ENCODE data around the gene CACNA1D.

Gene CACNA1D

DNA sequence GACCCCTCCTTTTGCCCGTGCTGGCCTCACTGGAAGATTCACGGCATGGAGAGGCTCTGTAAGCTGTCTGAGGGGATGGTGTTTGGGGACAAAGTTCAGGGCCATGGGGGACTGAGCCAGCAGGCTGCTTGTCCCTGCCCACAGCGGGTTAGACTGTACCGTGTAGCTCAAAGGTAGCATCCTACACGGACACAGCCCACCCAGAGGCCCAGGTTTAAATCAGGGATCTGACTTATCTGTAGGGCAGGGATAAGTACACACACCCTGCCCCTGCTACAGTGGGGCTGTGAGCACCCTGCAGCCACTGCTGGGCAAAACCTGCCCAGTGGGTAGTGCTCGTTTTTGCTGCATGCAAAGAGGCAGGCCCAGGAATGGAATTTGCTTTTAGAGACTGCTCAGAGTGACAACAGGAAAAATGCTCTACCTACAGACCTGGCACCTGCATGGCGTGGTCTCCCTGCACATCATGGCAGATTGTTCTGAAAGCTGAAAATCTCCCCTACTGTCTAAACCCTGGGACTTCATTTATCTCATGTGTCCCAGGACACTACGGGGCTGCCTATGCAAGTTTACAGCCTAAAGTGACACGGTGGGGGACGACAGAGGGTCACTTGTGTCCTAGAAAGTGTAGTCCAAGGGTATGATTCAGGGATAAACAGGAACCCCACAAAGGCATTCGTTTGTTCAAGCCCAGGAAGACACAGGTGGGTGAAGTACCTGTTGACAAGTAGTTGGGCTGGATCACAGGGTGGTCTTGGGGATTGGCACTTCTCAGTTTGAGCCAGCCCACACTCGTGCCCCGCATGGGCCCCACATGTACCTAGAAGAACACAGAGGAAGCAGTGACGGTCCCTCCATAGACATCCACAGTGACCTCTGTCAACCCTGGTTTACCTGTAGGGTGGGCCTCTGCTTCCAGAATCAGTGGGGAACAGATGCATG, 324.1 kb downstream of the CACNA1D start:
- no peaks in the 10 kb centered on the region for H3K9me3 Mint-ChIP-seq
- H3K27me3 Mint-ChIP-seq, result no peaks in the 10 kb centered on the region
- H3K27ac Mint-ChIP-seq (ENCODE audit: low read depth), result no peak overlapping the region
- DNase-seq (ENCODE audit: low spot score in 2 of 2) (no peak), ATAC-seq (replicated peaks; ENCODE audit: extremely low read depth, poor library complexity, severe bottlenecking) (no peak)
- no peaks in the 10 kb centered on the region for H3K4me1 Mint-ChIP-seq
- H3K4me3 Mint-ChIP-seq, result no peak overlapping the region
- H3K36me3 Mint-ChIP-seq (ENCODE audit: insufficient read depth), result no peaks in the 10 kb centered on the region

DNA sequence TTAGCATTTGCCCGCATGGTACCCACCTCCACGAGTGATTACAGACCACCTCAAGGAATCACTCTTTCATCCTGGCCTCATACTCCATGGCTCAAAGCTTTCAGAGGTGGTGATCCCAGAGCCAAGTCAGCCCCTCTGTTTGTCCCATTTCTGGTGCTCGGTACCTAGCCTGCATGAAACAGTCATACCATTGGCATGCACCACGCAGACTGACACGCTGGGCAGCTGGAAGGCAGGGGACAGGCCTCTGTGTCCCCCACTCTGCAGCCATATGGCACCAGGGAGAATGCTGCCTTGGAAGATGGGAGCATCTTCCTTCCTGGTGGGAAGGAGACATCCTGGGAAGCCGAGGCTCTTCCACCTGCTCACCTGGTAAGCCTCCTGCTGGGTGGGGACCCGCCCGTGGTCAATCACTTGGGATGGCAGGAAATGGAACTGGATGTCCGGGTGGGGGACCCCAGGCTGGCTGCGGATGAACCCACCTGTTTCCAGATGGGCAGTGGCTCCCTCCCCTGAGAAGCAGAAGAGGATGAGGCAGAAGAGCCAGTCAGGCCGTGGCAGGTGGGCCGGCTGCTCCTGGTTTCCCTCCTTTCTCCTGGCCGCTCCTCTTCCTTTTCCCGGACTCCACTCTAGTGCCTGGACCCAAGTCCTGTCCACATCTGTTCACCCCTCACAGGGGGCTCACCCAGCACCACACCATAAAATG, 324.9 kb downstream of the CACNA1D start:
- H3K27ac Mint-ChIP-seq (ENCODE audit: low read depth), result no peak overlapping the region
- H3K27me3 Mint-ChIP-seq, result no peaks in the 10 kb centered on the region
- DNase-seq (ENCODE audit: low spot score in 2 of 2) (no peak), ATAC-seq (replicated peaks; ENCODE audit: extremely low read depth, poor library complexity, severe bottlenecking) (no peak)
- H3K4me1 Mint-ChIP-seq, result no peaks in the 10 kb centered on the region
- H3K4me3 Mint-ChIP-seq, result no peak overlapping the region
- H3K9me3 Mint-ChIP-seq, result no peaks in the 10 kb centered on the region
- H3K36me3 Mint-ChIP-seq (ENCODE audit: insufficient read depth), result no peaks in the 10 kb centered on the region

DNA sequence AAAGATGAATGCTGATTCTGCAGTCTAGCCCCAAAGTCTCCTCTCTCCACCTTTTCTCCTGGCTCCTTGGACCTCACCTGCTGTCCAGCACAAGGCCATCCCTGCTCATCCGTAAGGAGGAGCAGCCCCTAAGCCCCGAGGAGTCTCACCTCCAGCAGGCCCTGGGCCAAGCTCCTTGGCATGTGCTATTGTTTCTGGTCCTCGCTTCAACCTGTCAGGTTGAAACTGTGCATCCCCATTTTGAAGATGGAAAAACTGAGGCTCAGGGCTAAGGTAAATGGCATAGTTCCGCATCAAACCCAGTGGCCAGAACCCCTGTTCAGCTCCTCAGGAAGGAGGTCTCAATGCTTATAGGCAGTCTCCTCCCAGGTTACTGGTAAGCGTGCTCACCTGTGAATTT, 325.7 kb downstream of the CACNA1D start:
- H3K36me3 Mint-ChIP-seq (ENCODE audit: insufficient read depth), result no peaks in the 10 kb centered on the region
- DNase-seq (ENCODE audit: low spot score in 2 of 2) (no peak), ATAC-seq (replicated peaks; ENCODE audit: extremely low read depth, poor library complexity, severe bottlenecking) (no peak)
- no peaks in the 10 kb centered on the region for H3K9me3 Mint-ChIP-seq
- no peak overlapping the region for H3K27ac Mint-ChIP-seq (ENCODE audit: low read depth)
- H3K4me3 Mint-ChIP-seq, result no peak overlapping the region
- no peaks in the 10 kb centered on the region for H3K4me1 Mint-ChIP-seq
- H3K27me3 Mint-ChIP-seq, result no peaks in the 10 kb centered on the region

DNA sequence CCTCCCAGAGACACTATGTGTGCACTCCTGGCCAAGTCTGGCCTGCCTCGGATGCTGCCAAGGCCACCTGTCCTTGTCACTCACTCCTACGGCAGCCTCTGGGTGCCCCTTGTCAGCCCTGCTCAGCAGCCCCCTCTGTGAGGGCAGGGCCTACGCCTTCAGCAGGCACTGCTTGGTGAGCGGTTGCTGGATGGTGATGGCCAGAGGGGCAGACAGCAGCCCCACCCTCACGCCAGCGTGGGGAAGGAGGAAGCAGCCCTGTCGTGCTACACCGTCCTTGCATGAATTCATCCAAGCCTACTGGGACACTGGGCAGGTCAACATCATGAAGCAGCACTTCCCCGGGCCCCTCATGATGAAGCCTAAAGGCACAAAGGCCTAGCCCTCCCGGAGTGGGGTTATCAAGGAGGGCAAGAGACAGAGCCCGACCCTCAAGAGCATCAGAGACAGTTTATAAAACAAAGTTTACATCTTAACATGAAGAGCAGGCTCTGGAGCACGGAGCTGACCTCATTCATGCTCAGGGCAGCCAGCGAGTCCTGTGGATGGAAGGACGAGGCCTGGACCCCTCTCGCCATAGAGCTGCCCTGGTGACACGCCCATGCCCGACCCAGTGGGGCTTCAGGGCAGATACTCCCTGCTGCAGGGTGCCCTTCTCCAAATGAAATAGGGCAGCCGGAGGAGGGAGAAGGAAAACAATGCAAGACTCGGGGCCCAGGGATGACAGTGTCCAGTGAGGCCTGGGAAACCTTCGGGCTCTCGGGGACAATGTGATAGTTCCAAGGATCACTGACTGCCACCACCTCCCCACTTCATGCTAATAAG, 326.6 kb downstream of the CACNA1D start:
- H3K27me3 Mint-ChIP-seq, result no peaks in the 10 kb centered on the region
- no peak overlapping the region for H3K27ac Mint-ChIP-seq (ENCODE audit: low read depth)
- ATAC-seq (replicated peaks; ENCODE audit: extremely low read depth, poor library complexity, severe bottlenecking) (no peak), DNase-seq (ENCODE audit: low spot score in 2 of 2) (no peak)
- no peaks in the 10 kb centered on the region for H3K4me1 Mint-ChIP-seq
- H3K9me3 Mint-ChIP-seq, result no peaks in the 10 kb centered on the region
- H3K36me3 Mint-ChIP-seq (ENCODE audit: insufficient read depth), result no peaks in the 10 kb centered on the region
- H3K4me3 Mint-ChIP-seq, result no peak overlapping the region

DNA sequence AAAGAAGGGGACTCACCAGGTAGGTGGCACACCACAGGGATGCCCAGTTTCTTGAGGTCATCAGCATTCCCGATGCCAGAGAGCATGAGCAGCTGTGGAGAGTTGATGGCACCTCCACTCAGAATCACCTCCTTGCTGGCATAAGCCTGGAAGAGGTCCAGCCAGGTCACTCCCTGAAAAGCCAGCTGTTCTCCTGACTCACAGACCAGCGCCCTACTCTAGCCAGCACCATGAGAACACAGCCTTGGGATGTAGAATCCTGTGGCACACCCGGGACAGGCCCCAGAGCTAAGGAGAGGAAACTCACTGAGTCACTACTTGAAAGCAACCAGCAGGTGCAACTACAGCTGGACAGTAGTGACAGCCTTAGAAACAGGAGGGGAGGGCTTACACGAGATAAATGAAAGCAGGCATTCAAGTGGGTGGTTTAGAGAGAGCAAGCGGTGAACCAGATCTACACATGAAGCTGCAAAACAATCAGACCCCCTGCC, 327.3 kb downstream of the CACNA1D start:
- DNase-seq (ENCODE audit: low spot score in 2 of 2) (no peak), ATAC-seq (replicated peaks; ENCODE audit: extremely low read depth, poor library complexity, severe bottlenecking) (no peak)
- Mint-ChIP-seq H3K27me3 (no peaks in the 10 kb centered on the region), H3K9me3 (no peaks in the 10 kb centered on the region), H3K27ac (ENCODE audit: low read depth) (no peak overlapping the region), H3K4me3 (no peak overlapping the region), H3K36me3 (ENCODE audit: insufficient read depth) (no peaks in the 10 kb centered on the region), H3K4me1 (no peaks in the 10 kb centered on the region)

DNA sequence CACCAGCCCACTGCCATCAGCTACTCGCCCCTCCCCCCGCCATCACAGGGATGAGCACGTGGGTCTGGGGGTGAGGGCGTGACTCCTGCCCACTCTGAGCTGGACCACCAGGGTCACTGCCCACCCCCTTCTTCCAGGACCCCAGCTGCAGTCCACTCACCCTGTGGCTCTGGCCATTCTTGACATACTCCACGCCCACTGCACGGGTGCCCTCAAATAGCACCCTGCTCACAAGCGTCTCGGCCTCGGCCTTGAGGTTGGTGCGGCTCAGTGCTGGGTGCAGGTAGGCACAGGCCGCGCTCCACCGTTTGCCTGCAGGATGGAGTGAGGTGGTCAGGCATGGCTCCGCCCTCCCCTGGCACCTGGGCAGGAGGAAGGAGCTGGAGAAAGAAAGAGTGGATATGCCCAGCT, 327.9 kb downstream of the CACNA1D start:
- DNase-seq (ENCODE audit: low spot score in 2 of 2) (no peak), ATAC-seq (replicated peaks; ENCODE audit: extremely low read depth, poor library complexity, severe bottlenecking) (no peak)
- H3K27ac Mint-ChIP-seq (ENCODE audit: low read depth), result no peak overlapping the region
- no peaks in the 10 kb centered on the region for H3K9me3 Mint-ChIP-seq
- H3K36me3 Mint-ChIP-seq (ENCODE audit: insufficient read depth), result no peaks in the 10 kb centered on the region
- H3K4me3 Mint-ChIP-seq, result no peak overlapping the region
- no peaks in the 10 kb centered on the region for H3K4me1 Mint-ChIP-seq
- no peaks in the 10 kb centered on the region for H3K27me3 Mint-ChIP-seq

DNA sequence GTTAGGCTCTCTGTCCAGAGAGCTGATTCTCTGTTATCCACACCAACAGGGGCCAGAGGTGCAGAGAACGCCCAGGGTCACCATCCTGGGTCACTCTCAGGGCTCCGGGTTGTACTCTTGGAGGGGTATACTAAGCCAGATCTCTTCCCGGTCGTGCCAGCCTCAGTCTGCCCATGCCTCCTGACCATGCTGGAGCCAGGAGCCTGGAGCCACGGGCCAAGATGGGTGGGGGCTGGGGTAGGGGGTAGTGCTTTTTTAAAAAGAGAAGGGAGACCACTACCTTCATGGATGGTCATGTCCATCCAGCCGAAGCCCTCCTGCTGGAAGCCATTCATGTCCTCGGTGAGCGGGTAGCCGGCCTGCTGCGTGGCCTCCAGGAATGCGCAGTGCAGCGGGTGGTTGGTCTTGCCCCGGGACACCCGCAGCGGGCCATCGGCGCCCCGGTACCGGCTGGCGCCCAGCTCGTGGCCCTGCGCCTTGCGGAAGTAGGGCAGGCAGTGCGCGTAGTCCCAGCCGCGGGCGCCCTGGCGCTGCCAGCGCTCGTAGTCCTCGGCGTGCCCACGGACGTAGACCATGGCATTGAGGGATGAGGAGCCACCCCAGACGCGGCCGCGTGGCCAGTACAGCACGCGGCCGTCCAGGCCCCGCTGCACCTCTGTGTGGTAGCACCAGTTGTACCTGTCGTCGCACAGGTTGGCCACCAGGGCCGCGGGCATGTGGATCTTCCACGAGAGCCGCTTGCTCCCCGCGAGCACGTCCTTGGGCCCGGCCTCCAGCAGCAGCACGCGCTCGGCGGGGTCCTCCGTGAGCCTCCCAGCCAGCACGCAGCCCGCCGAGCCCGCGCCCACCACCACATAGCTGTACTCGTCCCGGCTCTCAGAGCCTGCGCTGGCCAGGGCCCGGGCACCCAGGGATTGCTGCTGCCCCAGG, 328.9 kb downstream of the CACNA1D start:
- Mint-ChIP-seq H3K4me3 (no peak overlapping the region), H3K36me3 (ENCODE audit: insufficient read depth) (no peaks in the 10 kb centered on the region), H3K9me3 (no peaks in the 10 kb centered on the region), H3K4me1 (no peaks in the 10 kb centered on the region), H3K27ac (ENCODE audit: low read depth) (no peak overlapping the region), H3K27me3 (no peaks in the 10 kb centered on the region)
- no peak for ATAC-seq (replicated peaks; ENCODE audit: extremely low read depth, poor library complexity, severe bottlenecking)
- DNase-seq (ENCODE audit: low spot score in 2 of 2), result no peak

DNA sequence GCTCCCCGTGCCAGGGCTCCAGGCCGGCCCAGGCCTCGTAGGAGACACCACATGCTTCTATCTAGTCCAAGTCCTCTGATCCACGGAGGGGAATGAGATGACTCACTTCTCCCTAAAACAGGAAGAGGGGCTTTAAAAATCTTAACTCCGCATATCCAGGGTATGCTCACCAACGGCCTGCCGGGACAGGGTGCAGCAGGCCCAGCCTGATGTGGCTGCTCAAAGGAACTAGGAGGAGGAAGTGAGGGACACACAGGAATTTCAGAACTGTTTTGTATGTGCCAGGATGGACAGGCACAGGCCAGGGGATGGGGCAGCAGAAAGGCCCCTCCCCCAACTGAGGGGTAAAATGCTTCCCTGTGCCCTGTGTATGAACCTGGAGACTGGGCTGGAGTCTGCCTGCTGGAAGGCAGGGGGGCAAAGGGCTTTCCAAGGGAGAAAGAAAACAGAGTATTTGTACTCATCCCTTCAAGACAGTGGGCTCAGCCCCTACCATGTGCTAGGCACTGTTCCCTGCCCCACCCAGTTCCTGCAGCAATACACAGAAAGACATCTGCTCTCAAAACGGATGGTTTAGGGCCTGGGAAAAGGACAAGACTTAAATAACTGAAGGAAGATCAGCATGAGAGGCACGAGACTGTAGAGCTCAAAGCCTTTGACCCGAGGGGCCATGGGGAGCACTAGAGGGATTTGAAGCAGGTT, 329.7 kb downstream of the CACNA1D start:
- ATAC-seq (replicated peaks; ENCODE audit: extremely low read depth, poor library complexity, severe bottlenecking) (no peak), DNase-seq (ENCODE audit: low spot score in 2 of 2) (no peak)
- no peaks in the 10 kb centered on the region for H3K4me1 Mint-ChIP-seq

DNA sequence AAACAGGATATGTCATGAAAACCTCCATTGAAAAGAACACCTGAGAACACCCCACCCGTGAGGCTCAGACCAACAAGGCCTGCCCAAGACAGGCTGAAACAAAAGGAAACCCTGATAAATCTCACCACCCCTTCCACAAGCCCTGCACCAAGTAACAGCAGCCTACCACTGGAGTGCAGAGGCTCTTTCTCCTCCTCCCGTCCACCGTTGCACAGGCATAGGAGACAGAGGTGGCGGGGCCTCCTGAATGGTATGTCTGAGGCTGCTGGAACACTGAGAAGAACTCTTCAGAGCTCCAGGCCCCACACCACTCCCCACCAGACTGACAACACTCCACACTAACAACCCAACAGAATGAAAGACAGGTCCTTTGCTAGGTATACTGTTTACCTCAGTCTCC, 330.4 kb downstream of the CACNA1D start:
- no peaks in the 10 kb centered on the region for H3K27me3 Mint-ChIP-seq

More for the DNA sequence above, 329.7 kb downstream of the CACNA1D start:
- Mint-ChIP-seq H3K27me3 (no peaks in the 10 kb centered on the region), H3K27ac (ENCODE audit: low read depth) (no peak overlapping the region), H3K36me3 (ENCODE audit: insufficient read depth) (no peaks in the 10 kb centered on the region), H3K9me3 (no peaks in the 10 kb centered on the region), H3K4me3 (no peak overlapping the region)

DNA sequence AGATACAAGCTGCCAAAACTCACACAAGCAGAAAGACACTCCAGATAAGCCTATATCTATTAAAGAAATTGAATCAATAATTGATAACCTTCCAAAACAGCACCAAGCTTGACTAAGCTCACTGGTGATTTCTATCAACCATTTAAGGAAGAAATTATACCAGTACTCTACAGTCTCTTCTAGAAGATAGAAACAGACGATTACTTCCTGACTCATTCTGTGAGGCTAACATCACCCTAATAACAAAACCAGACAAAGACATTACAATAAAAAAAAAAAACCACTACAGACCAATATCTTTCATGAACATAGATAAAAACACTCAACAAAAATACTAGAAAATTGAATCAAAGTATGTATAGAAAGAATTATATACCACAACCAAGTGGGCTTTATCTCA, 331.6 kb downstream of the CACNA1D start:
- ATAC-seq (replicated peaks; ENCODE audit: extremely low read depth, poor library complexity, severe bottlenecking), result no peak
- Mint-ChIP-seq H3K27me3 (no peaks in the 10 kb centered on the region), H3K4me3 (no peak overlapping the region), H3K27ac (ENCODE audit: low read depth) (no peak overlapping the region), H3K4me1 (no peaks in the 10 kb centered on the region), H3K9me3 (no peaks in the 10 kb centered on the region), H3K36me3 (ENCODE audit: insufficient read depth) (no peaks in the 10 kb centered on the region)
- DNase-seq (ENCODE audit: low spot score in 2 of 2), result no peak

More for the DNA sequence above, 330.4 kb downstream of the CACNA1D start:
- no peak overlapping the region for H3K4me3 Mint-ChIP-seq
- H3K4me1 Mint-ChIP-seq, result no peaks in the 10 kb centered on the region
- DNase-seq (ENCODE audit: low spot score in 2 of 2), result no peak
- no peak for ATAC-seq (replicated peaks; ENCODE audit: extremely low read depth, poor library complexity, severe bottlenecking)
- H3K36me3 Mint-ChIP-seq (ENCODE audit: insufficient read depth), result no peaks in the 10 kb centered on the region
- H3K27ac Mint-ChIP-seq (ENCODE audit: low read depth), result no peak overlapping the region
- H3K9me3 Mint-ChIP-seq, result no peaks in the 10 kb centered on the region

DNA sequence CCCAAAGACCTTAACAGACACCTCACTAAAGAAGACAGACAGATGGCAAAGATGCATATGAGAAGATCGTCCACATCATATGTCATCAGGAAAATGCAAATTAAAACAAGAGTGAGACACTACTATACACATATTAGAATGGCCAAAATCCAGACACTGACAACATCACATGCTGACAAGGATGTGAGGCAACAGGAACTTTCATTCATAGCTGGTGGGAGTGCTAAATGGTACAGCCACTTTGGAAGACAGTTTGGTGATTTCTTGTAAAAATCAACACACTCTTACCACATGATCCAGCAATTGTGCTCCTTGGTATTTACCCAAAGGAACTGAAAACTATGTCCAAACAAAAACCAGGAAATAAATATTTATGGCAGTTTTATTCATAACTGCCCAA, 334.2 kb downstream of the CACNA1D start:
- DNase-seq (ENCODE audit: low spot score in 2 of 2) (no peak), ATAC-seq (replicated peaks; ENCODE audit: extremely low read depth, poor library complexity, severe bottlenecking) (no peak)
- H3K27me3 Mint-ChIP-seq, result no peaks in the 10 kb centered on the region
- H3K4me3 Mint-ChIP-seq, result no peak overlapping the region
- no peak overlapping the region for H3K27ac Mint-ChIP-seq (ENCODE audit: low read depth)
- H3K36me3 Mint-ChIP-seq (ENCODE audit: insufficient read depth), result no peaks in the 10 kb centered on the region
- no peaks in the 10 kb centered on the region for H3K4me1 Mint-ChIP-seq
- no peaks in the 10 kb centered on the region for H3K9me3 Mint-ChIP-seq
